ENCODE results near the gene POLE.

DNA sequence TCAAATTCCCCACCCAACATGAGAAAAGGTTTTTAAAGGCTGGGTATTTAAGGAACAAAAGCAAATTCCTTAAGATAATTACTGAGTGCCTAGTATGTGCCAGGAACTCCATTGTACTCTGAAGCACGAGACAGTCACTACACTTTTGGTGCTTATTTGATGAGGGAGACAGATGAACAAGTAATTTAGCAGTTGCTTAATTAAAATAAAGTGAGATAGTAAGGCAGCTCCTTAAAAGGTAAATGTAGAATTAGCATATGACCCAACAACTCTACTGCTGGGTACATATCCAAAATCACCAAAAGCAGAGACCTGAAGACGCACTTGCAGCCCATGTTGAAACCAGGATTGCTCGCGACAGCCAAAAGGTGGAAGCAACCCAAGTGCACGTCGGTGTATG is 21.3 kb downstream of the POLE start:
- TF ChIP-seq CTCF (conservative IDR thresholded peaks at IDR 0.05; ENCODE audit: low read length) (no peak), EZH2phosphoT487 (IDR thresholded peaks at IDR 0.05; ENCODE audit: borderline replicate concordance, low read depth, low read length) (no peak)
